Subcutaneous abdominal adipose tissue (tissue), 5 donors: ENCODE results near the gene IFNA21.
"Not testable (repeated sequence)": the region's sequence is repeated elsewhere in the genome, so short reads cannot be mapped to it uniquely, and the experiment has no call there.

Source experiments
- H3K27ac ChIP-seq: one replicate; pipeline ENCODE4 v1.7.0; 2013; ENCODE audit warnings: low read depth, mild to moderate bottlenecking, inconsistent platforms, low read length, moderate library complexity
- H3K27me3 ChIP-seq, 5 donors: one replicate each; pipeline ENCODE4 v1.7.0; 2013; ENCODE audit warnings: low read length in 5 of 5, inconsistent platforms in 1 of 5; ENCODE audit not compliant: control insufficient read depth in 5 of 5, insufficient read depth in 4 of 5
- H3K36me3 ChIP-seq, 5 donors: one replicate each; pipeline ENCODE4 v1.7.0; 2013; ENCODE audit warnings: low read length in 5 of 5; ENCODE audit not compliant: control insufficient read depth in 5 of 5, insufficient read depth in 5 of 5
- H3K4me1 ChIP-seq, 5 donors: one replicate each; pipeline ENCODE4 v1.7.0; 2013; ENCODE audit warnings: low read length in 5 of 5, mild to moderate bottlenecking in 3 of 5, moderate library complexity in 1 of 5; ENCODE audit not compliant: control insufficient read depth in 5 of 5, insufficient read depth in 5 of 5
- H3K4me3 ChIP-seq, 5 donors: one replicate each; pipeline ENCODE4 v1.7.0; 2013; ENCODE audit warnings: low read length in 5 of 5, low read depth in 1 of 5
- H3K9ac ChIP-seq, 5 donors: one replicate each; pipeline ENCODE4 v1.7.0; 2013; ENCODE audit warnings: low read length in 5 of 5, mild to moderate bottlenecking in 4 of 5, moderate library complexity in 3 of 5
- H3K9me3 ChIP-seq, 5 donors: one replicate each; pipeline ENCODE4 v1.7.0; 2013; ENCODE audit warnings: low read length in 5 of 5; ENCODE audit not compliant: control insufficient read depth in 5 of 5
- donor health status: healthy.
- donor health status: healthy.
- donor health status: healthy.
- donor health status: healthy.
- donor health status: healthy.

Gene IFNA21

GRCh38 chr9:21166560-21166959 is at the start of gene IFNA21:
Gene IFNA21, minus strand, starts transcription at chr9:21166660. Its CDS starts 48 bp downstream, at chr9:21166612.
- not testable (repeated sequence) for H3K4me3 ChIP-seq, H3K36me3 ChIP-seq, H3K4me1 ChIP-seq, H3K27ac ChIP-seq, H3K9ac ChIP-seq, H3K9me3 ChIP-seq, H3K27me3 ChIP-seq

- H3K36me3 ChIP-seq, H3K4me1 ChIP-seq, H3K27ac ChIP-seq, H3K27me3 ChIP-seq, H3K9me3 ChIP-seq, H3K9ac ChIP-seq, H3K4me3 ChIP-seq: not testable (repeated sequence)
Observed at GRCh38 chr9:21213411-21214326, 47.2 kb upstream of the IFNA21 start.

GRCh38 chr9:21212160-21212559 is 45.7 kb upstream of the IFNA21 start:
- not testable (repeated sequence) for H3K9ac ChIP-seq, H3K4me3 ChIP-seq, H3K4me1 ChIP-seq, H3K27me3 ChIP-seq, H3K36me3 ChIP-seq, H3K9me3 ChIP-seq, H3K27ac ChIP-seq

- not testable (repeated sequence) for H3K9ac ChIP-seq, H3K4me3 ChIP-seq, H3K4me1 ChIP-seq, H3K36me3 ChIP-seq, H3K27ac ChIP-seq, H3K9me3 ChIP-seq, H3K27me3 ChIP-seq
Observed at GRCh38 chr9:21210782-21211181, 44.3 kb upstream of the IFNA21 start.

- no peaks in the 10 kb centered on the region for H3K4me1 ChIP-seq
- H3K9ac ChIP-seq = no peak overlapping the region
- no peaks in the 10 kb centered on the region for H3K36me3 ChIP-seq
- H3K4me3 ChIP-seq = no peak overlapping the region
- H3K27me3 ChIP-seq = no peaks in the 10 kb centered on the region
- H3K9me3 ChIP-seq = no peaks in the 10 kb centered on the region
- no peak overlapping the region for H3K27ac ChIP-seq
Observed at GRCh38 chr9:21210311-21210710, 43.9 kb upstream of the IFNA21 start.

- H3K9ac ChIP-seq, H3K27ac ChIP-seq, H3K4me1 ChIP-seq, H3K36me3 ChIP-seq, H3K27me3 ChIP-seq, H3K4me3 ChIP-seq, H3K9me3 ChIP-seq: not testable (repeated sequence)
Observed at GRCh38 chr9:21207043-21207442, 40.6 kb upstream of the IFNA21 start, which contains the start of gene IFNA10. Gene IFNA10, minus strand, starts transcription at chr9:21207143. Its CDS starts 46 bp downstream, at chr9:21207097.

GRCh38 chr9:21205204-21205603 is 38.7 kb upstream of the IFNA21 start:
- H3K27me3 ChIP-seq = no peaks in the 10 kb centered on the region
- no peaks in the 10 kb centered on the region for H3K9me3 ChIP-seq
- no peak overlapping the region for H3K4me3 ChIP-seq
- H3K27ac ChIP-seq = no peak overlapping the region
- no peak overlapping the region for H3K9ac ChIP-seq
- H3K36me3 ChIP-seq = no peaks in the 10 kb centered on the region
- no peaks in the 10 kb centered on the region for H3K4me1 ChIP-seq

GRCh38 chr9:21202105-21202504 is 35.6 kb upstream of the IFNA21 start, which contains the start of gene IFNA7:
Gene IFNA7, minus strand, starts transcription at chr9:21202205. Its CDS starts 40 bp downstream, at chr9:21202165.
- H3K4me1 ChIP-seq, H3K27me3 ChIP-seq, H3K36me3 ChIP-seq, H3K4me3 ChIP-seq, H3K27ac ChIP-seq, H3K9me3 ChIP-seq, H3K9ac ChIP-seq: not testable (repeated sequence)

- not testable (repeated sequence) for H3K9me3 ChIP-seq, H3K27ac ChIP-seq, H3K4me3 ChIP-seq, H3K27me3 ChIP-seq, H3K4me1 ChIP-seq, H3K36me3 ChIP-seq, H3K9ac ChIP-seq
Observed at GRCh38 chr9:21194867-21195776, 28.7 kb upstream of the IFNA21 start.

- H3K27me3 ChIP-seq = not testable (repeated sequence)
Observed at GRCh38 chr9:21187487-21187886, 21.0 kb upstream of the IFNA21 start, which contains the start of gene IFNA4. Gene IFNA4, minus strand, starts transcription at chr9:21187587. Its CDS starts 56 bp downstream, at chr9:21187531.

More at GRCh38 chr9:21187487-21187886, 21.0 kb upstream of the IFNA21 start, which contains the start of gene IFNA4:
- H3K27ac ChIP-seq, H3K36me3 ChIP-seq, H3K9ac ChIP-seq, H3K4me3 ChIP-seq, H3K9me3 ChIP-seq, H3K4me1 ChIP-seq: not testable (repeated sequence)
